H9 (cell line): Measurements from ENCODE around the gene AHSG. TPM values are rescaled to one million over a fixed set of nuclear protein-coding genes. Genes with fewer than 3 reads are reported as not detected.

Experiments
- DNase-seq: peaks from one replicate; pipeline ENCODE4 v3.0.0-alpha.2; 2017
- H2AFZ ChIP-seq: one replicate; pipeline ENCODE4 v1.6.1; 2013; ENCODE audit warnings: mild to moderate bottlenecking, low read length, control low read depth, moderate library complexity
- H2AK5ac ChIP-seq: 2 replicates; pipeline ENCODE4 v1.6.1; 2013; ENCODE audit warnings: low read length, control low read depth, mixed read lengths; ENCODE audit not compliant: insufficient read length
- H2BK120ac ChIP-seq: one replicate; pipeline ENCODE4 v1.6.1; 2013; ENCODE audit warnings: low read depth, mild to moderate bottlenecking, low read length, control low read depth, inconsistent platforms; ENCODE audit not compliant: poor library complexity, severe bottlenecking
- H2BK12ac ChIP-seq: 2 replicates; pipeline ENCODE4 v1.6.1; 2013; ENCODE audit warnings: low read length, control low read depth, mixed read lengths, low read depth; ENCODE audit not compliant: insufficient read length
- H2BK15ac ChIP-seq: 2 replicates; pipeline ENCODE4 v1.6.1; 2013; ENCODE audit warnings: low read depth, low read length, control low read depth
- H2BK20ac ChIP-seq: one replicate; pipeline ENCODE4 v1.6.1; 2013; ENCODE audit warnings: low read depth, mild to moderate bottlenecking, low read length, control low read depth, inconsistent platforms; ENCODE audit not compliant: poor library complexity, severe bottlenecking
- H2BK5ac ChIP-seq: 2 replicates; pipeline ENCODE4 v1.6.1; 2013; ENCODE audit warnings: low read length, control low read depth, mixed read lengths; ENCODE audit not compliant: insufficient read length
- H3K14ac ChIP-seq: 2 replicates; pipeline ENCODE4 v1.6.1; 2013; ENCODE audit warnings: low read length, control low read depth; ENCODE audit not compliant: insufficient read depth
- H3K18ac ChIP-seq: 2 replicates; pipeline ENCODE4 v1.6.1; 2013; ENCODE audit warnings: low read depth, mild to moderate bottlenecking, mixed read lengths, low read length, control low read depth; ENCODE audit not compliant: insufficient read length
- H3K23ac ChIP-seq: 2 replicates; pipeline ENCODE4 v1.6.1; 2013; ENCODE audit warnings: low read length, control low read depth, mixed read lengths, low read depth; ENCODE audit not compliant: insufficient read length
- H3K23me2 ChIP-seq: 2 replicates; pipeline ENCODE4 v1.6.1; 2013; ENCODE audit warnings: low read depth, mild to moderate bottlenecking, mixed read lengths, low read length, control low read depth; ENCODE audit not compliant: insufficient read length, poor library complexity, severe bottlenecking
- H3K27ac ChIP-seq: 2 replicates; pipeline ENCODE4 v1.5.1; 2013; ENCODE audit warnings: low read length, control low read depth, mixed read lengths, low read depth; ENCODE audit not compliant: insufficient read length
- H3K27me3 ChIP-seq: 2 replicates; pipeline ENCODE4 v1.6.1; 2013; ENCODE audit warnings: low read length, control low read depth, inconsistent platforms; ENCODE audit not compliant: insufficient read depth
- H3K4ac ChIP-seq: 2 replicates; pipeline ENCODE4 v1.6.1; 2013; ENCODE audit warnings: low read depth, mild to moderate bottlenecking, control low read depth, inconsistent platforms, low read length, moderate library complexity
- H3K4me1 ChIP-seq: 2 replicates; pipeline ENCODE4 v1.6.1; 2013; ENCODE audit warnings: low read length, control low read depth, inconsistent platforms; ENCODE audit not compliant: insufficient read depth
- H3K4me2 ChIP-seq: 2 replicates; pipeline ENCODE4 v1.6.1; 2013; ENCODE audit warnings: low read length, control low read depth, mixed read lengths; ENCODE audit not compliant: insufficient read length, insufficient read depth
- H3K56ac ChIP-seq: 2 replicates; pipeline ENCODE4 v1.6.1; 2013; ENCODE audit warnings: low read depth, mild to moderate bottlenecking, mixed read lengths, low read length, control low read depth; ENCODE audit not compliant: insufficient read length
- H3K79me1 ChIP-seq: 2 replicates; pipeline ENCODE4 v1.6.1; 2013; ENCODE audit warnings: low read depth, mild to moderate bottlenecking, moderate library complexity, low read length, control low read depth, inconsistent platforms; ENCODE audit not compliant: insufficient read depth, poor library complexity, severe bottlenecking
- H3K79me2 ChIP-seq: 2 replicates; pipeline ENCODE4 v1.6.1; 2013; ENCODE audit warnings: low read length, control low read depth, inconsistent platforms; ENCODE audit not compliant: insufficient read depth
- H3K9ac ChIP-seq: 2 replicates; pipeline ENCODE4 v1.6.1; 2013; ENCODE audit warnings: low read length, control low read depth, mixed read lengths; ENCODE audit not compliant: insufficient read length; ENCODE audit errors: extremely low read depth
- H3K9me3 ChIP-seq: one replicate; pipeline ENCODE4 v1.6.1; 2013; ENCODE audit warnings: low read depth, low read length, inconsistent platforms; ENCODE audit not compliant: control insufficient read depth
- H3T11ph ChIP-seq: one replicate; pipeline ENCODE4 v1.6.1; 2013; ENCODE audit warnings: mild to moderate bottlenecking, low read length, control low read depth, inconsistent platforms
- H4K20me1 ChIP-seq: one replicate; pipeline ENCODE4 v1.6.1; 2013; ENCODE audit not compliant: control insufficient read depth, insufficient read length, insufficient read depth
- H4K5ac ChIP-seq: 2 replicates; pipeline ENCODE4 v1.6.1; 2013; ENCODE audit warnings: low read depth, mild to moderate bottlenecking, mixed read lengths, low read length, control low read depth; ENCODE audit not compliant: insufficient read length
- H4K8ac ChIP-seq: replicated peaks from 2 replicates; pipeline ENCODE4 v1.6.1; 2013; ENCODE audit warnings: low read length, control low read depth, mixed read lengths, low read depth; ENCODE audit not compliant: insufficient read length
- H4K91ac ChIP-seq: 2 replicates; pipeline ENCODE4 v1.6.1; 2013; ENCODE audit warnings: low read depth, mild to moderate bottlenecking, moderate library complexity, mixed read lengths, low read length, control low read depth; ENCODE audit not compliant: insufficient read length
- H3K27ac Mint-ChIP-seq, 3 experiments: 2 replicates in 2 of 3; 3 replicates in 1 of 3; pipeline ENCODE4 v1.8.0; 2020 to 2021; ENCODE audit warnings: mixed read lengths in 3 of 3, mild to moderate bottlenecking in 1 of 3, moderate library complexity in 1 of 3
- H3K27me3 Mint-ChIP-seq: 2 replicates; pipeline ENCODE4 v1.8.0; 2021; ENCODE audit warnings: low read depth, mild to moderate bottlenecking, moderate library complexity, mixed read lengths
- H3K36me3 Mint-ChIP-seq, 3 experiments: 2 replicates in 2 of 3; 3 replicates in 1 of 3; pipeline ENCODE4 v1.8.0; 2020 to 2021; ENCODE audit warnings: low read depth in 3 of 3, mixed read lengths in 3 of 3; ENCODE audit not compliant: insufficient read depth in 1 of 3
- H3K4me1 Mint-ChIP-seq, 2 experiments: 2 replicates each; pipeline ENCODE4 v1.8.0; 2020; ENCODE audit warnings: mixed read lengths in 2 of 2
- H3K4me3 Mint-ChIP-seq, 2 experiments: 2 replicates in 1 of 2; 3 replicates in 1 of 2; pipeline ENCODE4 v1.8.0; 2020 to 2021; ENCODE audit warnings: mild to moderate bottlenecking in 2 of 2, mixed read lengths in 2 of 2, moderate library complexity in 1 of 2
- H3K9me3 Mint-ChIP-seq, 2 experiments: 2 replicates in 1 of 2; 3 replicates in 1 of 2; pipeline ENCODE4 v1.8.0; 2020; ENCODE audit warnings: mild to moderate bottlenecking in 2 of 2, mixed read lengths in 2 of 2, moderate library complexity in 1 of 2
- WGBS: extraction: QIAGEN DNeasy Blood & Tissue Kit; methylation state at CpG from one replicate; pipeline ENCODE4 v1.1.7; 2013; ENCODE audit warnings: missing lambda C conversion rate, low lambda C conversion rate, mixed read lengths; ENCODE audit not compliant: insufficient read length; ENCODE audit errors: extremely low coverage; 5-methylcytosine and 5-hydroxymethylcytosine counted together
- total RNA-seq: library from RNA; stranded (reverse); gene quantifications from 2 replicates; pipeline ENCODE4 v1.2.1, GENCODE V29; 2021
- TF ChIP-seq, protein P1 (sequence below): fragments of 200-600 bp; sonication (generic); conservative IDR thresholded peaks from 3 replicates; pipeline ENCODE4 v1.8.0; 2021; ENCODE audit warnings: antibody characterized with exemption, mild to moderate bottlenecking

AHSG gene
- total RNA-seq, 1 experiment from 2014 or later = not detected

DNA sequence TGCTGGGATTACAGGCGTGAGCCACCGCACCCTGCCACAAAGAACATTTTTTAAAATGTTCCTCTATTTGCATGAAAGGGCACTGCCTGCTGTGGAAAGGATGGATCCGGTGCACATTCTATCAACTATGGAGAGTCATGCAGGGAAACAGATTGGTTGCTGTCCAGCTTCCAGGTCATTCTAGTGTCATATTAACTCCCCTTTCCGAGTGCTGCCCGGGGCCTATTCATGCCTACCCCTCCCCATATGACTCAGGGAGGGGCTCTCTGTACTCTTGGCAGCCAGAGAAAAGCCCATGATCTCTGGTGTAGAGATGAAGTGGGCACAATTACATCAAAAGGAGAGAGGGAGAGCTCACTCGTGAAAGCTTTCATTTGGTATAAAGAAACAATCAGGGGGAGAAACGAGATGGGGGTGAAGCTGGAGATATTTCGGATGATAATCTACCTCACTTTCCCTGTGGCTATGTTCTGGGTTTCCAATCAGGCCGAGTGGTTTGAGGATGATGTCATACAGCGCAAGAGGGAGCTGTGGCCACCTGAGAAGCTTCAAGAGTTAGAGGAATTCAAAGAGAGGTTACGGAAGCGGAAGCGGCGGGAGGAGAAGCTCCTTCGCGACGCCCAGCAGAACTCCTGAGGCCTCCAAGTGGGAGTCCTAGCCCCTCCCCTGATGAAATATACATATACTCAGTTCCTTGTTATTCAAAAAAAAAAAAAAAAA, 16.1 kb upstream of the AHSG start:
- no peak overlapping the region for H4K5ac ChIP-seq
- no peaks in the 10 kb centered on the region for H3K79me2 ChIP-seq
- H3K4me2 ChIP-seq = no peak overlapping the region
- H3K14ac ChIP-seq = no peak overlapping the region; the same call in 1 of the 2 replicates
- H2BK5ac ChIP-seq = no peak overlapping the region
- TF ChIP-seq, protein P1, sequence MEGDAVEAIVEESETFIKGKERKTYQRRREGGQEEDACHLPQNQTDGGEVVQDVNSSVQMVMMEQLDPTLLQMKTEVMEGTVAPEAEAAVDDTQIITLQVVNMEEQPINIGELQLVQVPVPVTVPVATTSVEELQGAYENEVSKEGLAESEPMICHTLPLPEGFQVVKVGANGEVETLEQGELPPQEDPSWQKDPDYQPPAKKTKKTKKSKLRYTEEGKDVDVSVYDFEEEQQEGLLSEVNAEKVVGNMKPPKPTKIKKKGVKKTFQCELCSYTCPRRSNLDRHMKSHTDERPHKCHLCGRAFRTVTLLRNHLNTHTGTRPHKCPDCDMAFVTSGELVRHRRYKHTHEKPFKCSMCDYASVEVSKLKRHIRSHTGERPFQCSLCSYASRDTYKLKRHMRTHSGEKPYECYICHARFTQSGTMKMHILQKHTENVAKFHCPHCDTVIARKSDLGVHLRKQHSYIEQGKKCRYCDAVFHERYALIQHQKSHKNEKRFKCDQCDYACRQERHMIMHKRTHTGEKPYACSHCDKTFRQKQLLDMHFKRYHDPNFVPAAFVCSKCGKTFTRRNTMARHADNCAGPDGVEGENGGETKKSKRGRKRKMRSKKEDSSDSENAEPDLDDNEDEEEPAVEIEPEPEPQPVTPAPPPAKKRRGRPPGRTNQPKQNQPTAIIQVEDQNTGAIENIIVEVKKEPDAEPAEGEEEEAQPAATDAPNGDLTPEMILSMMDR = no peak
- no peaks in the 10 kb centered on the region for H3K23me2 ChIP-seq
- H2AK5ac ChIP-seq = no peak overlapping the region
- H3K9ac ChIP-seq = no peak overlapping the region
- Mint-ChIP-seq H3K4me3 (no peak overlapping the region; a peak in 1 of 5 replicates), H3K9me3 (peaks cover 0 to 3% of the 10 kb centered on the region in 2 experiments; a peak in 1 of 5 replicates), H3K27ac (peak overlapping the region in 2 of 3 experiments; percentile 13 to 87; a peak in 3 of 7 replicates), H3K36me3 (no peaks in the 10 kb centered on the region), H3K4me1 (peaks cover 6% of the 10 kb centered on the region in 2 experiments), H3K27me3 (peaks cover 4% of the 10 kb centered on the region; the same call in 1 of the 2 replicates)
- no peak overlapping the region for H4K8ac ChIP-seq
- no peak overlapping the region for H2BK120ac ChIP-seq
- no peaks in the 10 kb centered on the region for H3K9me3 ChIP-seq
- H2BK20ac ChIP-seq = no peak overlapping the region
- WGBS = no CpG with 5 or more reads among the region's 17 CpGs
- H3K4ac ChIP-seq = no peak overlapping the region
- no peak overlapping the region for H3K23ac ChIP-seq
- no peaks in the 10 kb centered on the region for H3K4me1 ChIP-seq
- H2BK15ac ChIP-seq = no peak overlapping the region
- peak overlapping the region; percentile 41 for H2BK12ac ChIP-seq
- H3K27me3 ChIP-seq = no peaks in the 10 kb centered on the region
- peak; percentile 76 for DNase-seq
- no peak overlapping the region for H4K91ac ChIP-seq
- no peak overlapping the region for H3K18ac ChIP-seq
- H3K56ac ChIP-seq = no peak overlapping the region
- H3K27ac ChIP-seq = no peak overlapping the region
- peak overlapping the region; percentile 59 for H2AFZ ChIP-seq
- no peaks in the 10 kb centered on the region for H3K79me1 ChIP-seq
- no peak overlapping the region for H3T11ph ChIP-seq
- no peaks in the 10 kb centered on the region for H4K20me1 ChIP-seq
